Activated B cell treated with CpG ODN at 0.5 μM for 24 hours (primary cell): ENCODE data around the gene PDE1A. TPM values are rescaled to one million over a fixed set of nuclear protein-coding genes. Genes with fewer than 3 reads are reported as not detected.

Source experiments
- ATAC-seq: fragments of 200-7000 bp; cut with Tn5 transposase; one replicate; pipeline ENCODE4 v1.10.0; 2021; ENCODE audit warnings: low read depth, mild to moderate bottlenecking, moderate library complexity
- CTCF ChIA-PET: fragments of 350-600 bp; sonication (Branson Sonifier 250); formaldehyde crosslinking; loops from one replicate; lab custom pipeline; 2021; ENCODE audit warnings: antibody characterized with exemption; lab: Charles Lee
- POLR2A ChIA-PET: fragments of 350-600 bp; sonication (Branson Sonifier 250); formaldehyde crosslinking; loops from one replicate; lab custom pipeline; 2021; ENCODE audit warnings: antibody characterized with exemption; lab: Charles Lee
- DNase-seq: peaks from one replicate; pipeline ENCODE4 v3.0.0; 2022
- H3K27ac Mint-ChIP-seq: one replicate; pipeline ENCODE4 v1.8.0; 2020; ENCODE audit warnings: mixed read lengths
- H3K27me3 Mint-ChIP-seq: one replicate; pipeline ENCODE4 v1.8.0; 2021; ENCODE audit warnings: mixed read lengths
- H3K36me3 Mint-ChIP-seq: one replicate; pipeline ENCODE4 v1.8.0; 2021; ENCODE audit warnings: low read depth, mixed read lengths
- H3K4me1 Mint-ChIP-seq: one replicate; pipeline ENCODE4 v1.8.0; 2021; ENCODE audit warnings: mixed read lengths
- H3K4me3 Mint-ChIP-seq: one replicate; pipeline ENCODE4 v1.8.0; 2020; ENCODE audit warnings: mild to moderate bottlenecking, mixed read lengths
- H3K9me3 Mint-ChIP-seq: one replicate; pipeline ENCODE4 v1.8.0; 2020; ENCODE audit warnings: mixed read lengths
- intact Hi-C: fragments of 100-400 bp; cut with micrococcal nuclease; formaldehyde crosslinking; loops from one replicate; pipeline ENCODE4 v1.15.1; 2024
- total RNA-seq: library from RNA; stranded (reverse); gene quantifications from 2 replicates; pipeline ENCODE4 v1.2.3, GENCODE V29; 2022
- TF ChIP-seq, protein P1 (sequence below): fragments of 200-600 bp; IDR thresholded peaks from one replicate; pipeline ENCODE4 v1.8.0; 2022; ENCODE audit warnings: antibody characterized with exemption, mild to moderate bottlenecking

Gene PDE1A
- total RNA-seq, 1 donor from 2014 or later = not detected

DNA sequence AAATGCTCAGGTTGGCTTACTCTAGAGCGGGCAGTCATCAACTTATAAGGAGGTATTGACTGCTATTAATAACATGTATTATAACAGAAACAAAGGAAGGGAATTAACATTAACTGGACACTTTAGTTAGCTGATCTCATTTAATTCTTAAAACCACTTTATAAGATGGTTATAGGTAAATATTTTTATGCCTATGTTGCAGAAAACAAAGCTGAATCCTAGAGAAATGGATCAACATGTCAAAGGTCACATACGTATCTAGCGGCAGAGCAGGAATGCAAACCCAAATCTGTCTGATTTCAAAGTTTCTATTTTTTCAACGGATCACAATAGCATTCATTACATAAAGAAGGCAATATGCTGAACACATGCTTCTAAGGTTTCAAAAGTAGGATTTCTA is 200.0 kb downstream of the PDE1A start:
- Mint-ChIP-seq H3K27me3 (no peaks in the 10 kb centered on the region), H3K9me3 (no peaks in the 10 kb centered on the region), H3K4me3 (no peak overlapping the region), H3K27ac (no peak overlapping the region), H3K36me3 (no peaks in the 10 kb centered on the region), H3K4me1 (no peaks in the 10 kb centered on the region)
- ChIA-PET CTCF (interaction anchor here (1.4 kb wide), 1 partner anchor 14 kb away, joined by 3 read pairs; no protein-coding TSS in a partner anchor), POLR2A (no interaction called here)
- ATAC-seq (no peak), DNase-seq (no peak)
- TF ChIP-seq, protein P1, sequence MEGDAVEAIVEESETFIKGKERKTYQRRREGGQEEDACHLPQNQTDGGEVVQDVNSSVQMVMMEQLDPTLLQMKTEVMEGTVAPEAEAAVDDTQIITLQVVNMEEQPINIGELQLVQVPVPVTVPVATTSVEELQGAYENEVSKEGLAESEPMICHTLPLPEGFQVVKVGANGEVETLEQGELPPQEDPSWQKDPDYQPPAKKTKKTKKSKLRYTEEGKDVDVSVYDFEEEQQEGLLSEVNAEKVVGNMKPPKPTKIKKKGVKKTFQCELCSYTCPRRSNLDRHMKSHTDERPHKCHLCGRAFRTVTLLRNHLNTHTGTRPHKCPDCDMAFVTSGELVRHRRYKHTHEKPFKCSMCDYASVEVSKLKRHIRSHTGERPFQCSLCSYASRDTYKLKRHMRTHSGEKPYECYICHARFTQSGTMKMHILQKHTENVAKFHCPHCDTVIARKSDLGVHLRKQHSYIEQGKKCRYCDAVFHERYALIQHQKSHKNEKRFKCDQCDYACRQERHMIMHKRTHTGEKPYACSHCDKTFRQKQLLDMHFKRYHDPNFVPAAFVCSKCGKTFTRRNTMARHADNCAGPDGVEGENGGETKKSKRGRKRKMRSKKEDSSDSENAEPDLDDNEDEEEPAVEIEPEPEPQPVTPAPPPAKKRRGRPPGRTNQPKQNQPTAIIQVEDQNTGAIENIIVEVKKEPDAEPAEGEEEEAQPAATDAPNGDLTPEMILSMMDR = no peak
- intact Hi-C loops = no loop called here

DNA sequence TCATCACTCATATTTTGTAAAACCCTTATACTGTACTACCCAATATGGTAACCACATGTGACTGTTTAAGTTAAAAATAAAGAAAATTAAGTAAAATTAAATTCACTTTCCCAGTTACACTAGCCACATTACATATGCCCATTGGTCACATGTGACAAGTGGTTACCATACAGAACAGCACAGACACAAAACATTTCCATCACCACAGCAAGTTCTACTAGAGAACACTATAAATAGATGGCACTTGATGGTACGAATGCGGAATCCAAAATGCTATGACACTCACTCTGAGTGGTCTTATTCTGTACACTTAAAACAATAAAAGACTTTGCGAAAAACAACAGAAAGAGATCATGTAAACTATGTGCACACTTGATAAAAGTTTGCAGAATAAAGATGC is 202.2 kb downstream of the PDE1A start:
- Mint-ChIP-seq H3K27ac (no peak overlapping the region), H3K4me3 (no peak overlapping the region), H3K36me3 (no peaks in the 10 kb centered on the region), H3K9me3 (no peaks in the 10 kb centered on the region), H3K27me3 (no peaks in the 10 kb centered on the region), H3K4me1 (no peaks in the 10 kb centered on the region)
- intact Hi-C loops = no loop called here
- ATAC-seq = no peak
- no peak for DNase-seq
- CTCF ChIA-PET = no interaction called here
- POLR2A ChIA-PET = no interaction called here
- TF ChIP-seq, protein P1 = no peak

DNA sequence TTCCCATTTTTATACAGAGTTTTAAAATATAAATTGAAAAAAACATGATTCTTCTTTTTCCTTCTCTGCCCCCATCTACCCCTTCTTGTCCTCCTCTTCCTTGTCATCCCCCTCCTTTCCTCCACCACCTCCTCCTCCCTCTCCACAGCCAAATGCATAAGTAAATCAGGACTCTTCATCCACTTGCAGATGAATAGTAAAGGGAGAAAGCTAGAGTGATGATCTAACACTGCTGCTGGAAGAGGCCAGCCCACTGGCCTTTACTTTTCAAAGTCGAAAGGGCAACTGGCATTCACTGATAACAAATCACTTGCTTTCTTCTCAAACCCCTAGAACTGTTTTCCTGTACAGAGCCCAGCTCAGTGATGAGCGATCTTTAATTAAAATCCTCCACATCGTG is 205.8 kb downstream of the PDE1A start:
- intact Hi-C loops = no loop called here
- H3K4me3 Mint-ChIP-seq = no peak overlapping the region

DNA sequence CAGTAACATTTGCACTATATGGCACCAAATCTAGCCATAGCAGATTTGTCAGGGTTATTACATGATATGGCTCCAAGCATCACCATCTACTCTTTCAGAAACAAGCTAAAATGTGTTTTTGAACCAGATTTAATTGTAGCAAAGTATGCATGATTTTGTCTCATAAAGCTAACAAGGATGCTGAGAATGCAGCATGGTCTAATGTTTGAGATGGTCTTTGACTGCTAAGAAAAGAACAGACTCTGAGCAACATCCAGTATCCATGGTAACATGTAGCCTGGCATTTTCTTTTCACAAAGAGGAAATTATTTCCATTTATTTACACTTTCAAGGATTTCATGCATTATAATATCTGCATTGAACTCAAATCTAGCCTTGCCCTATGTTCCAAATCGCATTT is 206.5 kb downstream of the PDE1A start:
- TF ChIP-seq, protein P1 = no peak
- Mint-ChIP-seq H3K9me3 (no peaks in the 10 kb centered on the region), H3K27ac (no peak overlapping the region), H3K27me3 (no peaks in the 10 kb centered on the region), H3K4me3 (no peak overlapping the region), H3K4me1 (no peaks in the 10 kb centered on the region), H3K36me3 (no peaks in the 10 kb centered on the region)
- POLR2A ChIA-PET = no interaction called here
- CTCF ChIA-PET = no interaction called here
- no peak for ATAC-seq
- no peak for DNase-seq
- intact Hi-C loops = no loop called here

More for the DNA sequence above, 205.8 kb downstream of the PDE1A start:
- ChIA-PET POLR2A (no interaction called here), CTCF (no interaction called here)
- Mint-ChIP-seq H3K27me3 (no peaks in the 10 kb centered on the region), H3K4me1 (no peaks in the 10 kb centered on the region), H3K36me3 (no peaks in the 10 kb centered on the region), H3K9me3 (no peaks in the 10 kb centered on the region), H3K27ac (no peak overlapping the region)
- DNase-seq (no peak), ATAC-seq (no peak)
- TF ChIP-seq, protein P1 = no peak

DNA sequence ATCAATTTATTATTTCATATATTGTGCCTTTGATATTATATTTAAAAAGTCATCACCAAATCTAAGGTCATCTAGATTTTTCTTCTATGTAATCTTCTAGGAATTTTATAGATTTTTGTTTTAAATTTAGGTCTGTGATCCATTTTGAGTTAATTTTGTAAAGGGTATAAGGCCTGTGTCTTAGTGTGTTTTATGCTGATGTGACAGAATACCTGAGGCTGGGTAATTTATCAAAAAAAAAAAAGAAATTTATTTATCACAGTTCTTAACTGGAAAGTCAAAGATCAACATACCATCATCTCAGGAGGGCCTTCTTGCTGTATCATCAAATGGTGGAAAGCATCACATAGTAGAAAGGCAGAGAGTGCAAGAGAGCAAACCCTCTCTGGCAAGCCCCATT is 216.2 kb downstream of the PDE1A start:
- POLR2A ChIA-PET = no interaction called here
- no peaks in the 10 kb centered on the region for H3K36me3 Mint-ChIP-seq
- H3K9me3 Mint-ChIP-seq = peaks cover 13% of the 10 kb centered on the region
- CTCF ChIA-PET = no interaction called here
- H3K4me3 Mint-ChIP-seq = no peak overlapping the region
- H3K27ac Mint-ChIP-seq = no peak overlapping the region
- ATAC-seq = no peak
- TF ChIP-seq, protein P1 = no peak
- DNase-seq = no peak
- intact Hi-C loops = no loop called here
- peaks cover 3% of the 10 kb centered on the region for H3K27me3 Mint-ChIP-seq
- H3K4me1 Mint-ChIP-seq = peaks cover 7% of the 10 kb centered on the region
